ENCODE data around the gene AGBL4.

The AGBL4 gene

GRCh38 chr1:49171941-49172593 lies 851.7 kb downstream of the AGBL4 start:
- DNase-seq (ENCODE audit: extremely low spot score), result no peak
- CTCF ChIA-PET, result no interaction called here
- POLR2A ChIA-PET, result no interaction called here
- TF ChIP-seq, protein P1, sequence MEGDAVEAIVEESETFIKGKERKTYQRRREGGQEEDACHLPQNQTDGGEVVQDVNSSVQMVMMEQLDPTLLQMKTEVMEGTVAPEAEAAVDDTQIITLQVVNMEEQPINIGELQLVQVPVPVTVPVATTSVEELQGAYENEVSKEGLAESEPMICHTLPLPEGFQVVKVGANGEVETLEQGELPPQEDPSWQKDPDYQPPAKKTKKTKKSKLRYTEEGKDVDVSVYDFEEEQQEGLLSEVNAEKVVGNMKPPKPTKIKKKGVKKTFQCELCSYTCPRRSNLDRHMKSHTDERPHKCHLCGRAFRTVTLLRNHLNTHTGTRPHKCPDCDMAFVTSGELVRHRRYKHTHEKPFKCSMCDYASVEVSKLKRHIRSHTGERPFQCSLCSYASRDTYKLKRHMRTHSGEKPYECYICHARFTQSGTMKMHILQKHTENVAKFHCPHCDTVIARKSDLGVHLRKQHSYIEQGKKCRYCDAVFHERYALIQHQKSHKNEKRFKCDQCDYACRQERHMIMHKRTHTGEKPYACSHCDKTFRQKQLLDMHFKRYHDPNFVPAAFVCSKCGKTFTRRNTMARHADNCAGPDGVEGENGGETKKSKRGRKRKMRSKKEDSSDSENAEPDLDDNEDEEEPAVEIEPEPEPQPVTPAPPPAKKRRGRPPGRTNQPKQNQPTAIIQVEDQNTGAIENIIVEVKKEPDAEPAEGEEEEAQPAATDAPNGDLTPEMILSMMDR (IDR thresholded peaks at IDR 0.05; ENCODE audit: control extremely low read depth, extremely low read depth, low read depth, missing control alignments), result no peak

DNA sequence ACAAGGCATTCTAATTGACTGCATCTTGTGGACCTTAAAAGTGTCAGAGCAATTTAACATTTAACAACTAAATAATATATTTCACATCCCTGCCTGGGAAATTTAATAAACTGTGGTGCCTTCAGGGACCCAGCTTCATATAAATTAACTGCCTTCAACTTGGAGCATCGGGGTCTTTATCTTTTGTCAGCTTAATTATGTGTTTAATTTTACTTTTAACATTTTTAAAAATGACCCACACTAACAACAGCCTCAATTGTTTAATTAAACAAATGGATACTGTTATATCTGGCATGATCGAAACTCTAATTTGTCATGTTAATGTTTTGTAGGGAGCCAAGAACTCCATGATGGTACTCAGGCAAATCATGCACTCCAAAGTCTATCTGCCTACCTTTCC lies 857.7 kb downstream of the AGBL4 start:
- ChIA-PET CTCF (interaction anchor here (1.9 kb wide), 1 partner anchor 13 kb away, joined by 5 read pairs; no protein-coding TSS in a partner anchor), POLR2A (no interaction called here)
- DNase-seq (ENCODE audit: extremely low spot score), result no peak
- TF ChIP-seq, protein P1 (IDR thresholded peaks at IDR 0.05; ENCODE audit: control extremely low read depth, extremely low read depth, low read depth, missing control alignments), result no peak

- ChIA-PET CTCF (no interaction called here), POLR2A (no interaction called here)
- DNase-seq (ENCODE audit: extremely low spot score), result no peak
- TF ChIP-seq, protein P1 (IDR thresholded peaks at IDR 0.05; ENCODE audit: control extremely low read depth, extremely low read depth, low read depth, missing control alignments), result no peak
Measured at GRCh38 chr1:49163031-49163430, 860.7 kb downstream of the AGBL4 start.

GRCh38 chr1:49160677-49161076 lies 863.1 kb downstream of the AGBL4 start:
- CTCF ChIA-PET, result no interaction called here
- DNase-seq (ENCODE audit: extremely low spot score), result no peak
- TF ChIP-seq, protein P1 (IDR thresholded peaks at IDR 0.05; ENCODE audit: control extremely low read depth, extremely low read depth, low read depth, missing control alignments), result no peak
- POLR2A ChIA-PET, result no interaction called here

- TF ChIP-seq, protein P1 (IDR thresholded peaks at IDR 0.05; ENCODE audit: control extremely low read depth, extremely low read depth, low read depth, missing control alignments), result no peak
- CTCF ChIA-PET, result no interaction called here
- POLR2A ChIA-PET, result no interaction called here
Measured at GRCh38 chr1:49136738-49137251, 887.0 kb downstream of the AGBL4 start.

GRCh38 chr1:49125746-49126145 lies 898.0 kb downstream of the AGBL4 start:
- TF ChIP-seq, protein P1 (IDR thresholded peaks at IDR 0.05; ENCODE audit: control extremely low read depth, extremely low read depth, low read depth, missing control alignments), result no peak
- POLR2A ChIA-PET, result no interaction called here
- DNase-seq (ENCODE audit: extremely low spot score), result no peak
- CTCF ChIA-PET, result no interaction called here

More at GRCh38 chr1:49136738-49137251, 887.0 kb downstream of the AGBL4 start:
- DNase-seq (ENCODE audit: extremely low spot score), result no peak

Data from GM10248 (cell line).